NCI-H510A treated with DMSO at 0.1 percent for 48 hours (cell line): Measurements from ENCODE around the gene CELF5.
"Not testable (repeated sequence)": the region's sequence is repeated elsewhere in the genome, so short reads cannot be mapped to it uniquely, and the experiment has no call there.

ENCODE experiments used
- DNase-seq: peaks from one replicate; lab custom pipeline; 2025; lab: John Stamatoyannopoulos, UW

The CELF5 gene

GRCh38 chr19:3207461-3208242 is 16.8 kb upstream of the CELF5 start:
- no peak for DNase-seq

GRCh38 chr19:3208317-3209207 is 15.9 kb upstream of the CELF5 start:
- DNase-seq = no peak

- no peak for DNase-seq
Measured at GRCh38 chr19:3210347-3211017, 14.0 kb upstream of the CELF5 start.

GRCh38 chr19:3211191-3211590 is 13.3 kb upstream of the CELF5 start:
- DNase-seq = no peak

GRCh38 chr19:3213159-3213558 is 11.3 kb upstream of the CELF5 start:
- DNase-seq = no peak

GRCh38 chr19:3216874-3217273 is 7.6 kb upstream of the CELF5 start:
- no peak for DNase-seq

- no peak for DNase-seq
Measured at GRCh38 chr19:3220576-3220975, 3.9 kb upstream of the CELF5 start.

GRCh38 chr19:3221576-3221975 is 2.9 kb upstream of the CELF5 start:
- DNase-seq = not testable (repeated sequence)

- DNase-seq = no peak
Measured at GRCh38 chr19:3222709-3223108, 1.8 kb upstream of the CELF5 start.

GRCh38 chr19:3225169-3225485 is 666 bp downstream of the CELF5 start:
- DNase-seq = no peak

- DNase-seq = no peak
Measured at GRCh38 chr19:3225677-3226093, 1.2 kb downstream of the CELF5 start.

GRCh38 chr19:3227054-3227626 is 2.7 kb downstream of the CELF5 start:
- DNase-seq = no peak

- no peak for DNase-seq
Measured at GRCh38 chr19:3229346-3229743, 4.9 kb downstream of the CELF5 start.

- no peak for DNase-seq
Measured at GRCh38 chr19:3229888-3230496, 5.5 kb downstream of the CELF5 start.

- DNase-seq = no peak
Measured at GRCh38 chr19:3231288-3231687, 6.8 kb downstream of the CELF5 start.

GRCh38 chr19:3233116-3233515 is 8.7 kb downstream of the CELF5 start:
- no peak for DNase-seq

GRCh38 chr19:3233831-3234230 is 9.4 kb downstream of the CELF5 start:
- DNase-seq = no peak

- no peak for DNase-seq
Measured at GRCh38 chr19:3234800-3235199, 10.3 kb downstream of the CELF5 start.

- not testable (repeated sequence) for DNase-seq
Measured at GRCh38 chr19:3235604-3236003, 11.1 kb downstream of the CELF5 start.

- DNase-seq = no peak
Measured at GRCh38 chr19:3236272-3236671, 11.8 kb downstream of the CELF5 start.

GRCh38 chr19:3238066-3238561 is 13.7 kb downstream of the CELF5 start:
- no peak for DNase-seq

- no peak for DNase-seq
Measured at GRCh38 chr19:3239367-3239766, 14.9 kb downstream of the CELF5 start.
